ENCODE results near the gene KLHL18. TPM values are rescaled to one million over a fixed set of nuclear protein-coding genes. Genes with fewer than 3 reads are reported as not detected.

KLHL18 gene
- total RNA-seq, 1 donor from 2014 or later: 10.1 TPM

DNA sequence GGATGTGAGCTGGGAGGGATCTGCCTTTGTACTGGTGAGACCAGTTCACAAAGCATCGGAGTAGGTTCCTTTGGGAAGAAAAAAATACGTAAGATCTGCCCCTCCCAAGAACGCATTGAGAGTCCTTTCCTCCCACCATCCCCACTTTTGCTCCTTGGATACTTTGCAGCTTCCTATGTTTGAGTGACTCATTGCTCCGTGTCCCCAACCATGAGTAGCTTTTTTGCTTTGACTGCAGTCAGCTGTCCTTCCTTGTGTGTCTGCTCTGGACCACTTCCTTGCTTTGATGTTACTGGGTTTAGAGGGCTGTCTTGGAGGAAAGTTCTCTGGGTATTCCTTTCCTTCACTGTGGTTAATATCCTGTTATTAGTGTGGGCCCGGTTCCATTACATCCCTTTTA lies 54.9 kb downstream of the KLHL18 start:
- H3K9me3 ChIP-seq: no peaks in the 10 kb centered on the region
- H3K4me1 ChIP-seq: no peaks in the 10 kb centered on the region
- no peak overlapping the region for H3K27ac ChIP-seq
- H3K36me3 ChIP-seq: peaks cover 0 to 81% of the 10 kb centered on the region in 2 donors
- DNase-seq (ENCODE audit: extremely low spot score in 2 of 2): no peak
- H3K27me3 ChIP-seq: no peaks in the 10 kb centered on the region
- intact Hi-C loops (cut with DNase I): no loop called here
- TF ChIP-seq POLR2AphosphoS5 (IDR thresholded peaks at IDR 0.05; ENCODE audit: insufficient read depth in 1 of 2, low read depth in 1 of 2) (no peak), POLR2A (IDR thresholded peaks at IDR 0.05) (no peak)
- TF ChIP-seq, protein P1, sequence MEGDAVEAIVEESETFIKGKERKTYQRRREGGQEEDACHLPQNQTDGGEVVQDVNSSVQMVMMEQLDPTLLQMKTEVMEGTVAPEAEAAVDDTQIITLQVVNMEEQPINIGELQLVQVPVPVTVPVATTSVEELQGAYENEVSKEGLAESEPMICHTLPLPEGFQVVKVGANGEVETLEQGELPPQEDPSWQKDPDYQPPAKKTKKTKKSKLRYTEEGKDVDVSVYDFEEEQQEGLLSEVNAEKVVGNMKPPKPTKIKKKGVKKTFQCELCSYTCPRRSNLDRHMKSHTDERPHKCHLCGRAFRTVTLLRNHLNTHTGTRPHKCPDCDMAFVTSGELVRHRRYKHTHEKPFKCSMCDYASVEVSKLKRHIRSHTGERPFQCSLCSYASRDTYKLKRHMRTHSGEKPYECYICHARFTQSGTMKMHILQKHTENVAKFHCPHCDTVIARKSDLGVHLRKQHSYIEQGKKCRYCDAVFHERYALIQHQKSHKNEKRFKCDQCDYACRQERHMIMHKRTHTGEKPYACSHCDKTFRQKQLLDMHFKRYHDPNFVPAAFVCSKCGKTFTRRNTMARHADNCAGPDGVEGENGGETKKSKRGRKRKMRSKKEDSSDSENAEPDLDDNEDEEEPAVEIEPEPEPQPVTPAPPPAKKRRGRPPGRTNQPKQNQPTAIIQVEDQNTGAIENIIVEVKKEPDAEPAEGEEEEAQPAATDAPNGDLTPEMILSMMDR (IDR thresholded peaks at IDR 0.05): no peak
- no peak overlapping the region for H3K4me3 ChIP-seq

DNA sequence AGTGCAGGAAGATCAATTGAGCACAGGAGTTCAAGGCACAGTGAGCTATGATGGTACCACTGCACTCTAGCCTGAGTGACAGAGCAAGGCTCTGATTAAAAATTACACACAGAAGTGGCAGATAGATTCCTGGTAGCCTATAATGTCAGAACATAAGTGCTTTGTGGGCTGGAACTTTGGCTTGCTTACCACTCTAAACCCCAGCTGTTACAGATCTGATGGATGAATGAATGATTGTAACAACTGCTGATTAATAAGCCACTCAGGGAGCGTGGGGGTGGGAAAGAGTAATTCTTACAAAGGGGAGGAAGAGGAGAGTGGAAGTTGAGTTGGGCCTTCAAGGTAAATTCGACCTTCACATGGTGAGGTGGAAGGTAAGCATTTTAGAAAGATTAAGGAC lies 57.2 kb downstream of the KLHL18 start:
- Histone ChIP-seq H3K9me3 (no peaks in the 10 kb centered on the region), H3K4me1 (no peaks in the 10 kb centered on the region), H3K4me3 (no peak overlapping the region), H3K27me3 (no peaks in the 10 kb centered on the region), H3K27ac (no peak overlapping the region), H3K36me3 (peaks cover 0 to 83% of the 10 kb centered on the region in 2 donors)
- TF ChIP-seq POLR2A (IDR thresholded peaks at IDR 0.05) (no peak), POLR2AphosphoS5 (IDR thresholded peaks at IDR 0.05; ENCODE audit: insufficient read depth in 1 of 2, low read depth in 1 of 2) (no peak)
- TF ChIP-seq, protein P1 (IDR thresholded peaks at IDR 0.05): no peak
- intact Hi-C loops (cut with DNase I): no loop called here
- no peak for DNase-seq (ENCODE audit: extremely low spot score in 2 of 2)

DNA sequence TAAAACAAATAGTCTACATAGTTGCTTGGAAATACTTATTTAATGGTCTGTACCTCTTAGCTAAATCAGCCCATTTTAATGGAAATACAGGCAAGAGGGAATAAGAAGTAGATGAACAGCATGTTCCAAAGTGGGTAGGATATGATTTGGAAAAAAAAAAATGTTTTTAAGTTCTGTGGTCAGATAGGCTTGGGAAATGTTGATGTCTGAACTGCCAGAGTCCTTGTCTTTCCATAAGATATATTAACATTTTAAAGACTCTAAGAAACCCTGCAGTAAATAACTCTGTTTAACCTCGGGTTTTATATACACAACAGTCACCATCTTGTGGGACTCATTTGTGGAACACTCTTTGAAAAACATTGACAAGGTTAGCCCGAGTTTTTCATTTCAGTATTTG lies 58.1 kb downstream of the KLHL18 start:
- no peak for DNase-seq (ENCODE audit: extremely low spot score in 2 of 2)
- Histone ChIP-seq H3K27ac (no peak overlapping the region), H3K36me3 (peaks cover 0 to 75% of the 10 kb centered on the region in 2 donors), H3K9me3 (no peaks in the 10 kb centered on the region), H3K4me1 (no peaks in the 10 kb centered on the region), H3K4me3 (no peak overlapping the region), H3K27me3 (no peaks in the 10 kb centered on the region)
- no peak for TF ChIP-seq POLR2A (IDR thresholded peaks at IDR 0.05)
- TF ChIP-seq, protein P1 (IDR thresholded peaks at IDR 0.05): no peak
- TF ChIP-seq POLR2AphosphoS5 (IDR thresholded peaks at IDR 0.05; ENCODE audit: insufficient read depth in 1 of 2, low read depth in 1 of 2): no peak
- intact Hi-C loops (cut with DNase I): no loop called here

DNA sequence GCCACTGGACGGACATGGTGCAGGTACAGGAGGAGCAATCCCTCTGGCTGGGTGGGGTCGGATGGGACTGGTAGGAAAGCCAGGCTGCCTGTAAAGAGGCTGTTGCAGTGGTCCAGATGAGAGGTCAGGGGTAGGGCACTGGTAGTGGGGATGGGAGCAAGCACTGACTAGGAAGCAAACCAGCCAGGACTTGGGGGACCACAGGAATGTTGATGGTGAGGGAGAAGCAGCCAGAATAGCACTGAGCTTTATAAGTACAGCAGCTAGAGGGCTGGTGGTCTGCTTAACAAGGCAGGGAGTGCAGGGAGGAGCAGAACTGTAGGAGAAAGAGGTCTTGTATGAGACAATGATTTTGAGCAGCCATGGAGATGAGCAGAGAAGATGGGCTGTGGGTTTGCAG lies 59.4 kb downstream of the KLHL18 start:
- no peaks in the 10 kb centered on the region for H3K9me3 ChIP-seq
- intact Hi-C loops (cut with DNase I): no loop called here
- no peaks in the 10 kb centered on the region for H3K27me3 ChIP-seq
- peaks cover 0 to 62% of the 10 kb centered on the region in 2 donors for H3K36me3 ChIP-seq
- TF ChIP-seq, protein P1 (IDR thresholded peaks at IDR 0.05): no peak
- TF ChIP-seq POLR2A (IDR thresholded peaks at IDR 0.05): no peak
- no peak for TF ChIP-seq POLR2AphosphoS5 (IDR thresholded peaks at IDR 0.05; ENCODE audit: insufficient read depth in 1 of 2, low read depth in 1 of 2)
- H3K4me1 ChIP-seq: no peaks in the 10 kb centered on the region
- no peak overlapping the region for H3K4me3 ChIP-seq
- H3K27ac ChIP-seq: no peak overlapping the region
- no peak for DNase-seq (ENCODE audit: extremely low spot score in 2 of 2)

DNA sequence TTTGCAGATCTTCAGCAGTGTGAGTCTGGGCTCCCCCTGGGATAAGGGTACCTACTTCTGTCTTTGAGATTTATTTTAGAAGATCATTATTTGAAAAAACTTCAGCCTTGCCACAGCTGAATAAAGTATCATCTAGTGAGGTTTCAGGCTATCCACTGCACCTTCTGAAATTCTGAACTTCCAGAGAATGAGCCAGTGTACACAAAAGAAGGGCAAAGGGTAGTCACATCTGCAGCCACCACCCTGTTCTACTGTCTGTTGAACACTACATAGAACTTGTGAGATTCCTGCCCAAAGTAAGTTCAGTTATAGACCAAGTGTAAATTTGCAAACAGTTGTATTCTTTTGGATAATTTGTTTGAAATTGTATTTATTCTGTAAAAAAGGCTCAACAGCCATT lies 60.1 kb downstream of the KLHL18 start:
- Histone ChIP-seq H3K9me3 (no peaks in the 10 kb centered on the region), H3K4me1 (no peaks in the 10 kb centered on the region), H3K27ac (no peak overlapping the region), H3K36me3 (peaks cover 0 to 58% of the 10 kb centered on the region in 2 donors), H3K4me3 (no peak overlapping the region), H3K27me3 (no peaks in the 10 kb centered on the region)
- DNase-seq (ENCODE audit: extremely low spot score in 2 of 2): no peak
- intact Hi-C loops (cut with DNase I): no loop called here
- TF ChIP-seq, protein P1 (IDR thresholded peaks at IDR 0.05): no peak

All from vagina (tissue), 2 donors.